SU-DHL-6 (cell line): ENCODE measurements around the gene FBXO2.

Experiments used
- CTCF ChIP-seq: fragments of 200-600 bp; sonication (generic); IDR thresholded peaks from one replicate; pipeline ENCODE4 v1.5.1; 2017; ENCODE audit warnings: antibody characterized with exemption, mild to moderate bottlenecking, low read length, moderate library complexity; ENCODE audit not compliant: insufficient read depth, poor library complexity, severe bottlenecking
- EZH2phosphoT487 ChIP-seq: fragments of 200-600 bp; sonication (generic), shearing (Covaris generic); conservative IDR thresholded peaks from 2 replicates; pipeline ENCODE4 v1.6.1; 2018; ENCODE audit warnings: mild to moderate bottlenecking, antibody characterized with exemption, low read length, moderate library complexity, mixed read lengths

GRCh38 chr1:11640101-11640500 lies 14.1 kb downstream of the FBXO2 start:
- no peak for TF ChIP-seq CTCF
- TF ChIP-seq EZH2phosphoT487: no peak
